ENCODE data around the gene LHX5. TPM values are rescaled to one million over a fixed set of nuclear protein-coding genes. Genes with fewer than 3 reads are reported as not detected.
A peak's percentile ranks its signal among the peaks of the same experiment; 100 is the strongest.

The LHX5 gene
- total RNA-seq, 1 experiment from 2014 or later: not detected

DNA sequence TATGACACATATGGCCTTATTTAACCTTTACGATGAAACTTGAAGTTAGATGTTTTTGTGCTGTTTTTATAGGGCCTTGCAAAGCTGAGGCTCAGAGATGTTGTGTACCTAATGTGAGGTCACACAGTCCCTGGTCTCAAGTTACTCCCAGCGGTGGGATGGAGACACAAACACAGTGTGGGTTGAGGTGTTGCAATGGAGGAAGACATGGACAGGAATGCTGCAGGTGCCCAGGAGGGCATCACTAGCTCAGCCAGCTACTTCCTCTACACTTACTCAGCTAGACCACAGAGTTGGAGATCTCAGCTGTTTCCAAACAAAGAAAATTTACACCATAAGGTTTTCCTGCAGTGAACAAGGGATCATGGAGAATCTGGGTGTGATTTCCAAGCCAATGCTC is 15.5 kb downstream of the LHX5 start:
- CTCF ChIA-PET: interaction anchor here (1.1 kb wide), 1 partner anchor 8 kb away, joined by 3 read pairs; no protein-coding TSS in a partner anchor
- Histone ChIP-seq H3K9me3 (ENCODE audit: control insufficient read depth, insufficient read depth, low read depth, low read length) (no peaks in the 10 kb centered on the region), H3K36me3 (ENCODE audit: control insufficient read depth, insufficient read depth, low read length) (no peaks in the 10 kb centered on the region), H3K4me3 (ENCODE audit: low read depth in 2 of 2, low read length in 2 of 2) (no peak overlapping the region), H3K4me1 (ENCODE audit: control insufficient read depth, insufficient read depth, low read length) (no peaks in the 10 kb centered on the region), H3K27ac (ENCODE audit: low read length) (no peak overlapping the region), H3K27me3 (ENCODE audit: control insufficient read depth, insufficient read depth, low read length) (peaks cover 4% of the 10 kb centered on the region)
- in situ Hi-C loops (cut with HindIII; ENCODE audit: low pct_unique_long_range_greater_than_20kb, low sequenced_read_pairs): no loop called here
- TF ChIP-seq POLR2AphosphoS5 (IDR thresholded peaks at IDR 0.05; ENCODE audit: low read depth, low read length): no peak
- TF ChIP-seq TCF7L2 (IDR thresholded peaks at IDR 0.05; ENCODE audit: low read depth, low read length): no peak
- TF ChIP-seq, protein P1, sequence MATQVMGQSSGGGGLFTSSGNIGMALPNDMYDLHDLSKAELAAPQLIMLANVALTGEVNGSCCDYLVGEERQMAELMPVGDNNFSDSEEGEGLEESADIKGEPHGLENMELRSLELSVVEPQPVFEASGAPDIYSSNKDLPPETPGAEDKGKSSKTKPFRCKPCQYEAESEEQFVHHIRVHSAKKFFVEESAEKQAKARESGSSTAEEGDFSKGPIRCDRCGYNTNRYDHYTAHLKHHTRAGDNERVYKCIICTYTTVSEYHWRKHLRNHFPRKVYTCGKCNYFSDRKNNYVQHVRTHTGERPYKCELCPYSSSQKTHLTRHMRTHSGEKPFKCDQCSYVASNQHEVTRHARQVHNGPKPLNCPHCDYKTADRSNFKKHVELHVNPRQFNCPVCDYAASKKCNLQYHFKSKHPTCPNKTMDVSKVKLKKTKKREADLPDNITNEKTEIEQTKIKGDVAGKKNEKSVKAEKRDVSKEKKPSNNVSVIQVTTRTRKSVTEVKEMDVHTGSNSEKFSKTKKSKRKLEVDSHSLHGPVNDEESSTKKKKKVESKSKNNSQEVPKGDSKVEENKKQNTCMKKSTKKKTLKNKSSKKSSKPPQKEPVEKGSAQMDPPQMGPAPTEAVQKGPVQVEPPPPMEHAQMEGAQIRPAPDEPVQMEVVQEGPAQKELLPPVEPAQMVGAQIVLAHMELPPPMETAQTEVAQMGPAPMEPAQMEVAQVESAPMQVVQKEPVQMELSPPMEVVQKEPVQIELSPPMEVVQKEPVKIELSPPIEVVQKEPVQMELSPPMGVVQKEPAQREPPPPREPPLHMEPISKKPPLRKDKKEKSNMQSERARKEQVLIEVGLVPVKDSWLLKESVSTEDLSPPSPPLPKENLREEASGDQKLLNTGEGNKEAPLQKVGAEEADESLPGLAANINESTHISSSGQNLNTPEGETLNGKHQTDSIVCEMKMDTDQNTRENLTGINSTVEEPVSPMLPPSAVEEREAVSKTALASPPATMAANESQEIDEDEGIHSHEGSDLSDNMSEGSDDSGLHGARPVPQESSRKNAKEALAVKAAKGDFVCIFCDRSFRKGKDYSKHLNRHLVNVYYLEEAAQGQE (IDR thresholded peaks at IDR 0.05; ENCODE audit: insufficient read depth in 1 of 2, low read depth in 2 of 2, low read length in 1 of 2): no peak
- TF ChIP-seq SIN3A (IDR thresholded peaks at IDR 0.05; ENCODE audit: borderline replicate concordance, insufficient read depth, low read depth, low read length): no peak
- TF ChIP-seq, protein P2, sequence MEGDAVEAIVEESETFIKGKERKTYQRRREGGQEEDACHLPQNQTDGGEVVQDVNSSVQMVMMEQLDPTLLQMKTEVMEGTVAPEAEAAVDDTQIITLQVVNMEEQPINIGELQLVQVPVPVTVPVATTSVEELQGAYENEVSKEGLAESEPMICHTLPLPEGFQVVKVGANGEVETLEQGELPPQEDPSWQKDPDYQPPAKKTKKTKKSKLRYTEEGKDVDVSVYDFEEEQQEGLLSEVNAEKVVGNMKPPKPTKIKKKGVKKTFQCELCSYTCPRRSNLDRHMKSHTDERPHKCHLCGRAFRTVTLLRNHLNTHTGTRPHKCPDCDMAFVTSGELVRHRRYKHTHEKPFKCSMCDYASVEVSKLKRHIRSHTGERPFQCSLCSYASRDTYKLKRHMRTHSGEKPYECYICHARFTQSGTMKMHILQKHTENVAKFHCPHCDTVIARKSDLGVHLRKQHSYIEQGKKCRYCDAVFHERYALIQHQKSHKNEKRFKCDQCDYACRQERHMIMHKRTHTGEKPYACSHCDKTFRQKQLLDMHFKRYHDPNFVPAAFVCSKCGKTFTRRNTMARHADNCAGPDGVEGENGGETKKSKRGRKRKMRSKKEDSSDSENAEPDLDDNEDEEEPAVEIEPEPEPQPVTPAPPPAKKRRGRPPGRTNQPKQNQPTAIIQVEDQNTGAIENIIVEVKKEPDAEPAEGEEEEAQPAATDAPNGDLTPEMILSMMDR (IDR thresholded peaks at IDR 0.05): no peak
- no peak for ATAC-seq
- intact Hi-C loops (cut with micrococcal nuclease; ENCODE audit: unreplicated experiment): no loop called here
- POLR2A ChIA-PET: no interaction called here
- DNase-seq (ENCODE audit: low read depth, low spot score): no peak
- no TSS peak for BruUV-seq (replicated peaks)

- Histone ChIP-seq H3K27me3 (ENCODE audit: control insufficient read depth, insufficient read depth, low read length) (peaks cover 1% of the 10 kb centered on the region; the same call in 1 of the 2 replicates), H3K9me3 (ENCODE audit: control insufficient read depth, insufficient read depth, low read depth, low read length) (no peaks in the 10 kb centered on the region), H3K27ac (ENCODE audit: low read length) (no peak overlapping the region), H3K36me3 (ENCODE audit: control insufficient read depth, insufficient read depth, low read length) (no peaks in the 10 kb centered on the region), H3K4me1 (ENCODE audit: control insufficient read depth, insufficient read depth, low read length) (no peaks in the 10 kb centered on the region), H3K4me3 (ENCODE audit: low read depth in 2 of 2, low read length in 2 of 2) (no peak overlapping the region)
- CTCF ChIA-PET: interaction anchor here (0.5 kb wide), 1 partner anchor 9 kb away, joined by 7 read pairs; no protein-coding TSS in a partner anchor
- ATAC-seq (0 out of 2 replicates have a peak, but pooled peaks have one; percentile 48), DNase-seq (ENCODE audit: low read depth, low spot score) (no peak)
- no TSS peak for BruUV-seq (replicated peaks)
- in situ Hi-C loops (cut with HindIII; ENCODE audit: low pct_unique_long_range_greater_than_20kb, low sequenced_read_pairs): no loop called here
- POLR2A ChIA-PET: no interaction called here
- TF ChIP-seq POLR2AphosphoS5 (IDR thresholded peaks at IDR 0.05; ENCODE audit: low read depth, low read length) (no peak), SIN3A (IDR thresholded peaks at IDR 0.05; ENCODE audit: borderline replicate concordance, insufficient read depth, low read depth, low read length) (no peak), TCF7L2 (IDR thresholded peaks at IDR 0.05; ENCODE audit: low read depth, low read length) (no peak)
- TF ChIP-seq, protein P2 (IDR thresholded peaks at IDR 0.05): no peak
- TF ChIP-seq, protein P1 (IDR thresholded peaks at IDR 0.05; ENCODE audit: insufficient read depth in 1 of 2, low read depth in 2 of 2, low read length in 1 of 2): no peak
- intact Hi-C loops (cut with micrococcal nuclease; ENCODE audit: unreplicated experiment): no loop called here
Measured at GRCh38 chr12:113453330-113453729, 18.3 kb downstream of the LHX5 start.

Data from Panc1 (cell line).